GM21526 (cell line): ENCODE measurements around the gene AP3M1.

Experiments used
- ATAC-seq: cut with Tn5 transposase; IDR thresholded peaks from one replicate; pipeline ENCODE4 v1.9.1; 2021; ENCODE audit warnings: moderate library complexity; ENCODE audit not compliant: unreplicated experiment, low FRiP score

AP3M1 gene

GRCh38 chr10:74117738-74118137, 32.9 kb downstream of the AP3M1 start:
- no peak for ATAC-seq

GRCh38 chr10:74114041-74114448, 36.6 kb downstream of the AP3M1 start:
- ATAC-seq: no peak

GRCh38 chr10:74113546-74113945, 37.1 kb downstream of the AP3M1 start:
- ATAC-seq: no peak

- no peak for ATAC-seq
Observed at GRCh38 chr10:74111799-74112198, 38.8 kb downstream of the AP3M1 start.

GRCh38 chr10:74110120-74110519, 40.5 kb downstream of the AP3M1 start:
- no peak for ATAC-seq

GRCh38 chr10:74109452-74109851, 41.2 kb downstream of the AP3M1 start:
- no peak for ATAC-seq

GRCh38 chr10:74107391-74107790, 43.2 kb downstream of the AP3M1 start:
- ATAC-seq: no peak

- no peak for ATAC-seq
Observed at GRCh38 chr10:74104996-74105395, 45.6 kb downstream of the AP3M1 start.

- no peak for ATAC-seq
Observed at GRCh38 chr10:74104480-74104879, 46.1 kb downstream of the AP3M1 start.

GRCh38 chr10:74103560-74104258, 46.9 kb downstream of the AP3M1 start:
- ATAC-seq: no peak

GRCh38 chr10:74099836-74100235, 50.8 kb downstream of the AP3M1 start:
- no peak for ATAC-seq

GRCh38 chr10:74099420-74099819, 51.2 kb downstream of the AP3M1 start:
- no peak for ATAC-seq

GRCh38 chr10:74097776-74098175, 52.9 kb downstream of the AP3M1 start:
- ATAC-seq: no peak

- peak; percentile 66 for ATAC-seq
Observed at GRCh38 chr10:74096777-74097176, 53.9 kb downstream of the AP3M1 start.

- no peak for ATAC-seq
Observed at GRCh38 chr10:74094231-74094630, 56.4 kb downstream of the AP3M1 start.

GRCh38 chr10:74093530-74094164, 57.0 kb downstream of the AP3M1 start:
- ATAC-seq: no peak

- no peak for ATAC-seq
Observed at GRCh38 chr10:74092372-74092771, 58.3 kb downstream of the AP3M1 start.

- no peak for ATAC-seq
Observed at GRCh38 chr10:74088722-74089121, 61.9 kb downstream of the AP3M1 start.

- no peak for ATAC-seq
Observed at GRCh38 chr10:74086317-74086716, 64.3 kb downstream of the AP3M1 start.

- no peak for ATAC-seq
Observed at GRCh38 chr10:74084955-74085354, 65.7 kb downstream of the AP3M1 start.

GRCh38 chr10:74083304-74083703, 67.3 kb downstream of the AP3M1 start:
- ATAC-seq: no peak
